ENCODE data around the gene HORMAD2.

GRCh38 chr22:30167296-30167695 lies 87.0 kb downstream of the HORMAD2 start:
- TF ChIP-seq, protein P1, sequence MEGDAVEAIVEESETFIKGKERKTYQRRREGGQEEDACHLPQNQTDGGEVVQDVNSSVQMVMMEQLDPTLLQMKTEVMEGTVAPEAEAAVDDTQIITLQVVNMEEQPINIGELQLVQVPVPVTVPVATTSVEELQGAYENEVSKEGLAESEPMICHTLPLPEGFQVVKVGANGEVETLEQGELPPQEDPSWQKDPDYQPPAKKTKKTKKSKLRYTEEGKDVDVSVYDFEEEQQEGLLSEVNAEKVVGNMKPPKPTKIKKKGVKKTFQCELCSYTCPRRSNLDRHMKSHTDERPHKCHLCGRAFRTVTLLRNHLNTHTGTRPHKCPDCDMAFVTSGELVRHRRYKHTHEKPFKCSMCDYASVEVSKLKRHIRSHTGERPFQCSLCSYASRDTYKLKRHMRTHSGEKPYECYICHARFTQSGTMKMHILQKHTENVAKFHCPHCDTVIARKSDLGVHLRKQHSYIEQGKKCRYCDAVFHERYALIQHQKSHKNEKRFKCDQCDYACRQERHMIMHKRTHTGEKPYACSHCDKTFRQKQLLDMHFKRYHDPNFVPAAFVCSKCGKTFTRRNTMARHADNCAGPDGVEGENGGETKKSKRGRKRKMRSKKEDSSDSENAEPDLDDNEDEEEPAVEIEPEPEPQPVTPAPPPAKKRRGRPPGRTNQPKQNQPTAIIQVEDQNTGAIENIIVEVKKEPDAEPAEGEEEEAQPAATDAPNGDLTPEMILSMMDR (IDR thresholded peaks at IDR 0.05): no peak
- TF ChIP-seq POLR2A (IDR thresholded peaks at IDR 0.05) (no peak), POLR2AphosphoS5 (IDR thresholded peaks at IDR 0.05) (no peak)

Data from prostate gland (tissue), 2 donors.